Activated CD4-positive, alpha-beta T cell treated with anti-CD3 and anti-CD28 coated beads, Interleukin-2, amount 10 ng/mL, durations not matched to agents 7 days and 5 days (primary cell): Measurements from ENCODE around the gene IL23A. TPM values are rescaled to one million over a fixed set of nuclear protein-coding genes. Genes with fewer than 3 reads are reported as not detected.

Source experiments
- CTCF ChIA-PET: fragments of 350-600 bp; sonication (Branson Sonifier 250); formaldehyde crosslinking; loops from one replicate; lab custom pipeline; 2021; ENCODE audit warnings: antibody characterized with exemption; lab: Charles Lee
- POLR2A ChIA-PET: fragments of 350-600 bp; sonication (Branson Sonifier 250); formaldehyde crosslinking; loops from one replicate; lab custom pipeline; 2021; ENCODE audit warnings: antibody characterized with exemption; lab: Charles Lee
- DNase-seq: peaks from one replicate; pipeline ENCODE4 v3.0.0-alpha.2; 2020
- H3K27ac Mint-ChIP-seq: one replicate; pipeline ENCODE4 v1.8.0; 2021; ENCODE audit warnings: mild to moderate bottlenecking, moderate library complexity, mixed read lengths
- H3K27me3 Mint-ChIP-seq: one replicate; pipeline ENCODE4 v1.8.0; 2021; ENCODE audit warnings: mixed read lengths
- H3K36me3 Mint-ChIP-seq: one replicate; pipeline ENCODE4 v1.8.0; 2021; ENCODE audit warnings: low read depth, mixed read lengths
- H3K4me1 Mint-ChIP-seq: one replicate; pipeline ENCODE4 v1.8.0; 2021; ENCODE audit warnings: mixed read lengths
- H3K4me3 Mint-ChIP-seq: one replicate; pipeline ENCODE4 v1.8.0; 2021; ENCODE audit warnings: mild to moderate bottlenecking, moderate library complexity, mixed read lengths
- H3K9me3 Mint-ChIP-seq: one replicate; pipeline ENCODE4 v1.8.0; 2021; ENCODE audit warnings: mixed read lengths
- total RNA-seq, 2 experiments: library from RNA; stranded (reverse); gene quantifications; one replicate each; pipeline ENCODE4 v1.2.3, GENCODE V29; 2021

IL23A gene
- total RNA-seq, 2 experiments from 2014 or later, result 6.1 to 8.0 TPM

DNA sequence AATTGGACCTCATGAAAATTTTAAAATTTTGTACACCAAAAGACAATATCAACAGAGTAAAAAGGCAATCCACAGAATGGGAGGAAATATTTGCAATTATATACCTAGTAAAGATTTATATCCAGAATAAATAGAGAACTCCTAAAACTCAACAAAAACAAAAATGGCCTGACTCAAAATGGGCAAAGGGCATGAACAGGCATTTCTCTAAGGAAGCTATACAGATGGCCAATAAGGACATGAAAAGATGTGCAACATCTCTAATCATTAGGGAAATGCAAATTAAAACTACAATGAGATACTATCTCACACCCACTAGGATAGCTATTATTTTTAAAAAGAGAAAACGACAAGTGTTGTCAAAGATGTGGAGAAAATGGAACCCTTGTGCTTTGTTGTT lies 34.8 kb downstream of the IL23A start:
- Mint-ChIP-seq H3K27me3 (peaks cover 12% of the 10 kb centered on the region), H3K27ac (no peak overlapping the region), H3K9me3 (peaks cover 5% of the 10 kb centered on the region), H3K4me1 (no peaks in the 10 kb centered on the region), H3K4me3 (no peak overlapping the region), H3K36me3 (no peaks in the 10 kb centered on the region)
- ChIA-PET POLR2A (no interaction called here), CTCF (interaction anchor here (0.5 to 1.3 kb wide), 4 partner anchors 12 to 159 kb away, joined by 3 read pairs; no protein-coding TSS in a partner anchor)
- DNase-seq, result no peak

- H3K9me3 Mint-ChIP-seq, result peaks cover 5% of the 10 kb centered on the region
- no peak overlapping the region for H3K4me3 Mint-ChIP-seq
- H3K27me3 Mint-ChIP-seq, result peaks cover 9% of the 10 kb centered on the region
- CTCF ChIA-PET, result interaction anchor here (0.8 to 1.3 kb wide), 4 partner anchors 9 to 78 kb away, joined by 3 to 4 read pairs (median 3); no protein-coding TSS in a partner anchor
- H3K36me3 Mint-ChIP-seq, result no peaks in the 10 kb centered on the region
- H3K4me1 Mint-ChIP-seq, result no peaks in the 10 kb centered on the region
- POLR2A ChIA-PET, result interaction anchor here (0.6 kb wide), 1 partner anchor 342 kb away, joined by 4 read pairs; no protein-coding TSS in a partner anchor
- DNase-seq, result no peak
- H3K27ac Mint-ChIP-seq, result no peak overlapping the region
Observed at GRCh38 chr12:56374726-56375597, 36.3 kb downstream of the IL23A start.

GRCh38 chr12:56375598-56376434 lies 37.1 kb downstream of the IL23A start:
- Mint-ChIP-seq H3K27ac (no peak overlapping the region), H3K4me3 (no peak overlapping the region), H3K9me3 (peaks cover 5% of the 10 kb centered on the region), H3K36me3 (no peaks in the 10 kb centered on the region), H3K4me1 (no peaks in the 10 kb centered on the region), H3K27me3 (peaks cover 7% of the 10 kb centered on the region)
- DNase-seq, result no peak
- POLR2A ChIA-PET, result no interaction called here
- CTCF ChIA-PET, result interaction anchor here (0.8 to 1.0 kb wide), 3 partner anchors 10 to 73 kb away, joined by 3 read pairs; no protein-coding TSS in a partner anchor

DNA sequence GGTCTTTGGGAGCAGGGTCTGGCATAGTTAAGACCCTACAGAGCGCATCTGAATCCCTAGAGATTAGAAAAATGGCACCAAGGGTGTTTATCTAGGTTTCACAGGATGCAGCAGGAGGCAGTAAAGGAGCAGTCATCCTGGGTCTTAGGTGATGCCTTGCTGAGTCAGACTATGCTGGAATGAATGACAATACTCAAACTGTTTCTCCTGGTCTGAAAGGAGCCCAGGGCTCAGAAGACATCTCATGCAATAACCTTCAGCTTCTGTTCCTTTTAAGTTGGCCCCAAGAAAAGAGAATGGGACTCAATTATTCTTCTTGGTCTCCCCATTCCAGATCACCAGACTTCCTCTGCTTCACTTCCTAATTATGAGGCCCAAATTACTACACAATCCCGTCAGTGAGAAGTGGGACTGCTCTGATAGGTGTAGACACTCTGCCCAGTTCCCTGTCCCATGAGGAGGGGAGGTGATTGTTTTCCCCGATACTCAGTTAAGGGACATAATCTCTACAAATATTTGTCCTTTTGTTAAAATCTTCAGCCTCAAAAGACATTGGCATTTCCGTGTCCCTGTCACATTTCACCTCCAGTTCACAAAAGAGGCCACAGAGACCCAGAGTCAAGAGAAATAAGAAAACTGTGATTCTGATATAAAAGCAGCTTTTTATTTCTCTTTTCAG lies 38.8 kb downstream of the IL23A start:
- Mint-ChIP-seq H3K36me3 (no peaks in the 10 kb centered on the region), H3K4me3 (no peak overlapping the region), H3K4me1 (no peaks in the 10 kb centered on the region), H3K9me3 (peaks cover 5% of the 10 kb centered on the region), H3K27ac (no peak overlapping the region), H3K27me3 (no peaks in the 10 kb centered on the region)
- ChIA-PET POLR2A (no interaction called here), CTCF (interaction anchor here (1.0 to 1.9 kb wide), 3 partner anchors 9 to 71 kb away, joined by 3 to 5 read pairs (median 3); no protein-coding TSS in a partner anchor)
- DNase-seq, result no peak

DNA sequence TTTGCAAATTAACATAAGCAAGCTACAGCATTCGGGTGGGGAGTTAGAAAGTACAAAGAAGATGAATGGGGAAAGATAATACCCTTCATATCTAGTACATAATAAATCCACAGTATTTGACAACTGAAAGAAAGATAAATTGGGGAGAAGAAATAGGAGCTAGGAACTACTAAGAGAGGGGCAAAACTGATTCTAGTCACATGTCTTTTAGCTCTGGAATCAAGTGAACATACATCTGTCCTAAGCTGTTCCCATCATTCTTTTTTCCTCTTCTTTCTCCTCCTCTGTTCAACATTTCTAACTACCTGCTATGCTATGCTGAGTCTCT lies 39.3 kb downstream of the IL23A start:
- peaks cover 5% of the 10 kb centered on the region for H3K9me3 Mint-ChIP-seq
- H3K4me3 Mint-ChIP-seq, result no peak overlapping the region
- H3K27ac Mint-ChIP-seq, result no peak overlapping the region
- DNase-seq, result no peak
- H3K36me3 Mint-ChIP-seq, result no peaks in the 10 kb centered on the region
- no peaks in the 10 kb centered on the region for H3K4me1 Mint-ChIP-seq
- no peaks in the 10 kb centered on the region for H3K27me3 Mint-ChIP-seq
- POLR2A ChIA-PET, result no interaction called here
- CTCF ChIA-PET, result interaction anchor here (1.0 to 1.9 kb wide), 2 partner anchors 8 to 12 kb away, joined by 3 to 5 read pairs; no protein-coding TSS in a partner anchor

DNA sequence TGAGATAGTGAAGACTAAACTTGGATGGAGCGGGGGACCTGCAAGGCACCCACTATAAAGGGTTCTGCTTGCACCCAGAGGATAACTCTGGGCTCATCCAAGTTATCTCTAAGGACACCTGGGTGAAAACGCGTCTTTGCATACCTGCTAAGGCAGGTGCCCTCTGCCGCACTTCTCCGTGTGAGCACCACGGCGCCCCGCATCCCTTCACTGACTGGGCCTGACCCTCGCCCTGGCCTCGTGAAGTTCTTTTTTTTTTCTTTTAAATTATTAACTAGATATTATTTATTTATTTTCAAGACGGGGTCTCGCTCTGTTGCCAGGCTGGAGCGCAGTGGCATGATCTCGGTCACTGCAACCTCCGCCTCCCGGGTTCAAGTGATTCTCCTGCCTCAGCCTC lies 43.9 kb downstream of the IL23A start:
- ChIA-PET CTCF (interaction anchor here (0.8 to 1.8 kb wide), 3 partner anchors 9 to 23 kb away, joined by 3 to 6 read pairs (median 5); partner anchors contain the start of gene STAT2), POLR2A (no interaction called here)
- Mint-ChIP-seq H3K36me3 (no peaks in the 10 kb centered on the region), H3K4me3 (no peak overlapping the region), H3K9me3 (no peaks in the 10 kb centered on the region), H3K4me1 (no peaks in the 10 kb centered on the region), H3K27ac (no peak overlapping the region), H3K27me3 (no peaks in the 10 kb centered on the region)
- DNase-seq, result no peak

DNA sequence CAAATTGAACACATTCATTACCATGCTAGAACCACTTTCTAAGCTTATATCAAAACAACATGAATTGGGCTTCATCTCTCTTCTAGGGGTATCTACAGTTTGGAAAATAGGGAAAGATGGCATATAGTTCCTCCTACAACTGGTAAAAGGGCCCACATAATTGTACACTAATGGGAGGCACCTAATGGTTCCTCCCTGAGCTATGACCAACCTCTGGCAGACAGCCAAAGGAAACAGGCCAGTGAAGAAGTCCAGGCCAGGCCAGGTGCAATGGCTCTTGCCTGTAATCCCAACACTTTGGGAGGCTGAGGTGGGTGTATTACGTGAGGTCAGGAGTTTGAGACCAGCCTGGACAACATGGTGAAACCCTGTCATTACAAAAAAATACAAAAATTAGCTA lies 47.2 kb downstream of the IL23A start:
- POLR2A ChIA-PET, result interaction anchor here (0.6 kb wide), 1 partner anchor 210 kb away, joined by 9 read pairs; no protein-coding TSS in a partner anchor
- H3K27ac Mint-ChIP-seq, result no peak overlapping the region
- no peak overlapping the region for H3K4me3 Mint-ChIP-seq
- no peak for DNase-seq
- no peaks in the 10 kb centered on the region for H3K9me3 Mint-ChIP-seq
- no peaks in the 10 kb centered on the region for H3K27me3 Mint-ChIP-seq
- no peaks in the 10 kb centered on the region for H3K4me1 Mint-ChIP-seq
- CTCF ChIA-PET, result interaction anchor here (0.6 to 1.1 kb wide), 5 partner anchors 8 to 273 kb away, joined by 3 to 4 read pairs (median 3); no protein-coding TSS in a partner anchor
- H3K36me3 Mint-ChIP-seq, result no peaks in the 10 kb centered on the region

DNA sequence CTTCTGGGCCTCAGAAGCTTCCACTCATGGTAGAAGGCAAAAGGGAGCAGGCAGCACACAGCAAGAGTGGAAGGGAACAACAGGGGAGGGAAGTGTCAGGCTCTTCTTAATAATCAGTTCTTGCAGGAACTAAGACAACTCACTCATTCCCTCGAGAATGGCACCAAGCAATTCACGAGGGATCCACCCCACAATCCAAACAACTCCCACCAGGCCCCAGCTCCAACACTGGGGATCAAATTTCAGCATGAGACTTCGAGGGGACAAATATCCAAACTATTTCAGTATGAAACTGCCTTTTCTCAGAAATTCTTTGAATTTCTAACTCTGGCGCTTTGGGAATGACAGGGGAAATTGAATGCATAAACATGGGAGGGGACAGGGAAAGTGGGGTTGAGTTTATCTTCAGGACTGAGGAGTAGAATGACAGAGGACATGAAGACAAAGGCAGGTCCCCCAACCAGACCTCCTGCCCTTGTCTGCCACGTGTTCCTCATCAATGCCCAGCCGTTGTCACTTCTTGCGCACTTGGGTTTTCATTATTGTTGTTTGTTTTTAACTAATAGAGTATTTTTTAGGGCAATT lies 48.6 kb downstream of the IL23A start:
- no peak for DNase-seq
- H3K9me3 Mint-ChIP-seq, result no peaks in the 10 kb centered on the region
- H3K36me3 Mint-ChIP-seq, result no peaks in the 10 kb centered on the region
- ChIA-PET POLR2A (interaction anchor here (0.6 kb wide), 1 partner anchor 27 kb away, joined by 9 read pairs; the partner anchor contains the start of gene STAT2), CTCF (no interaction called here)
- no peaks in the 10 kb centered on the region for H3K27me3 Mint-ChIP-seq
- no peak overlapping the region for H3K27ac Mint-ChIP-seq
- H3K4me1 Mint-ChIP-seq, result no peaks in the 10 kb centered on the region
- no peak overlapping the region for H3K4me3 Mint-ChIP-seq

GRCh38 chr12:56389412-56389811 lies 50.7 kb downstream of the IL23A start:
- no peaks in the 10 kb centered on the region for H3K9me3 Mint-ChIP-seq
- H3K4me3 Mint-ChIP-seq, result no peak overlapping the region
- CTCF ChIA-PET, result interaction anchor here (0.6 to 1.1 kb wide), 2 partner anchors 13 to 35 kb away, joined by 3 read pairs; no protein-coding TSS in a partner anchor
- POLR2A ChIA-PET, result no interaction called here
- H3K36me3 Mint-ChIP-seq, result no peaks in the 10 kb centered on the region
- no peak for DNase-seq
- no peaks in the 10 kb centered on the region for H3K4me1 Mint-ChIP-seq
- H3K27ac Mint-ChIP-seq, result no peak overlapping the region
- no peaks in the 10 kb centered on the region for H3K27me3 Mint-ChIP-seq
